ENCODE results near the gene GAL.

DNA sequence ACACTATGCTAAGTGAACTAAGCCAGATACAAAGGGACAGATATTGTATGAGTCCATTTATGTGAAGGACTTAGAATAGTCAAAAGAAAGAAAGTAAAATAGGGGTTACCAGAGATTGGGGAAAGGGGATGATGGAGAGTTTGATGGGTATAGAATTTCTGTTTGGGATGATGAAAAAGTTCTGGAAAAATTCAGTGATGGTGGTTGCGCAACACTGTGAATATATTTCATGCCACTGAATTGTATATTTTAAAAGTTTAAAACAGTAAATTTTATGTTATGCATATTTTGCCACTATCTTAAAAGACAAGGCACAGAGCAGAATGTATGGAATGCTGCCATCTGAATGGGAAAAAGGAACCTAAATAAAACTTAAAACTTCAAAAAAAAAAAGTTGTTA, 37.8 kb downstream of the GAL start:
- TF ChIP-seq FOXM1 (IDR thresholded peaks at IDR 0.05; ENCODE audit: borderline replicate concordance), result no peak
- TF ChIP-seq TARDBP (IDR thresholded peaks at IDR 0.05), result no peak
- TF ChIP-seq SUZ12 (IDR thresholded peaks at IDR 0.05), result no peak
- no peak for TF ChIP-seq FOXA1 (IDR thresholded peaks at IDR 0.05)
- no peak for TF ChIP-seq ZNF384 (IDR thresholded peaks at IDR 0.05)
- TF ChIP-seq ELF4 (IDR thresholded peaks at IDR 0.05), result no peak
- TF ChIP-seq SP1 (IDR thresholded peaks at IDR 0.05), result no peak
- TF ChIP-seq L3MBTL2 (conservative IDR thresholded peaks at IDR 0.05), result no peak
- TF ChIP-seq, protein P1, sequence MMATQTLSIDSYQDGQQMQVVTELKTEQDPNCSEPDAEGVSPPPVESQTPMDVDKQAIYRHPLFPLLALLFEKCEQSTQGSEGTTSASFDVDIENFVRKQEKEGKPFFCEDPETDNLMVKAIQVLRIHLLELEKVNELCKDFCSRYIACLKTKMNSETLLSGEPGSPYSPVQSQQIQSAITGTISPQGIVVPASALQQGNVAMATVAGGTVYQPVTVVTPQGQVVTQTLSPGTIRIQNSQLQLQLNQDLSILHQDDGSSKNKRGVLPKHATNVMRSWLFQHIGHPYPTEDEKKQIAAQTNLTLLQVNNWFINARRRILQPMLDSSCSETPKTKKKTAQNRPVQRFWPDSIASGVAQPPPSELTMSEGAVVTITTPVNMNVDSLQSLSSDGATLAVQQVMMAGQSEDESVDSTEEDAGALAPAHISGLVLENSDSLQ (IDR thresholded peaks at IDR 0.05), result no peak
- TF ChIP-seq BHLHE40 (IDR thresholded peaks at IDR 0.05; ENCODE audit: borderline replicate concordance), result no peak
- no peak for TF ChIP-seq HDGF (IDR thresholded peaks at IDR 0.05; ENCODE audit: borderline replicate concordance)
- no peak for TF ChIP-seq FOXK2 (IDR thresholded peaks at IDR 0.05)

Measured in HEK293T (cell line).